Upper lobe of left lung (tissue), 4 donors: ENCODE data around the gene MPZL1.

Experiments used
- POLR2A ChIP-seq, 4 donors: fragments of 450-650 bp; IDR thresholded peaks; one replicate each; pipeline ENCODE4 v1.5.1; 2016 to 2017; ENCODE audit warnings: antibody characterized with exemption in 4 of 4, mild to moderate bottlenecking in 2 of 4
- TF ChIP-seq, protein P1 (sequence below), 6 experiments: fragments of 450-650 bp in 4 of 6; fragments of 200-600 bp in 2 of 6; sonication (generic) in 2 of 6; IDR thresholded peaks; one replicate each; pipeline ENCODE4 v1.5.1; 2016 to 2019; ENCODE audit warnings: antibody characterized with exemption in 6 of 6

DNA sequence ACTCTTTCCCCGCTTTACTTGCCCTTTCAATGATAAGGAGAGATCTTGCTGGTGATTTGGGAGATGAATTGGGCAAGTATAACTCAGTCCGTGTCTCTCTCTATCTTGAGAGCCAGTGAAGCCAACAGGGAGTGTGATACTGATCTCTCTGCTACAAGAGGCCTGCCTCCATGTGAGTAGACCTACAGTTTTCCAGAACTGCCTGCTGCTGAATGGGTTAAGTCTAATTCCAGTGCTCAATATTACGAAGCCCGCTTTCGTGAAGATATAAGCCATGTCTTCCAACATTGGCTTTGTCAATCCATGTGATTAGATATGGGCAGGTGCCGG is 99.5 kb downstream of the MPZL1 start:
- TF ChIP-seq, protein P1, sequence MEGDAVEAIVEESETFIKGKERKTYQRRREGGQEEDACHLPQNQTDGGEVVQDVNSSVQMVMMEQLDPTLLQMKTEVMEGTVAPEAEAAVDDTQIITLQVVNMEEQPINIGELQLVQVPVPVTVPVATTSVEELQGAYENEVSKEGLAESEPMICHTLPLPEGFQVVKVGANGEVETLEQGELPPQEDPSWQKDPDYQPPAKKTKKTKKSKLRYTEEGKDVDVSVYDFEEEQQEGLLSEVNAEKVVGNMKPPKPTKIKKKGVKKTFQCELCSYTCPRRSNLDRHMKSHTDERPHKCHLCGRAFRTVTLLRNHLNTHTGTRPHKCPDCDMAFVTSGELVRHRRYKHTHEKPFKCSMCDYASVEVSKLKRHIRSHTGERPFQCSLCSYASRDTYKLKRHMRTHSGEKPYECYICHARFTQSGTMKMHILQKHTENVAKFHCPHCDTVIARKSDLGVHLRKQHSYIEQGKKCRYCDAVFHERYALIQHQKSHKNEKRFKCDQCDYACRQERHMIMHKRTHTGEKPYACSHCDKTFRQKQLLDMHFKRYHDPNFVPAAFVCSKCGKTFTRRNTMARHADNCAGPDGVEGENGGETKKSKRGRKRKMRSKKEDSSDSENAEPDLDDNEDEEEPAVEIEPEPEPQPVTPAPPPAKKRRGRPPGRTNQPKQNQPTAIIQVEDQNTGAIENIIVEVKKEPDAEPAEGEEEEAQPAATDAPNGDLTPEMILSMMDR (IDR thresholded peaks at IDR 0.05) = no peak
- TF ChIP-seq POLR2A (IDR thresholded peaks at IDR 0.05) = no peak
